Liver (tissue), 9 donors: ENCODE data around the gene IL13. TPM values are rescaled to one million over a fixed set of nuclear protein-coding genes. Genes with fewer than 3 reads are reported as not detected.

ENCODE experiments used
- DNase-seq: peaks from one replicate; pipeline ENCODE4 v3.0.0-alpha.2; 2017; ENCODE audit warnings: low spot score
- H3K27ac ChIP-seq, 2 donors: one replicate each; pipeline ENCODE4 v1.7.0; 2013; ENCODE audit warnings: inconsistent platforms in 2 of 2, low read length in 2 of 2, control low read depth in 1 of 2, low read depth in 1 of 2, mild to moderate bottlenecking in 1 of 2
- H3K27me3 ChIP-seq, 4 donors: one replicate each; pipeline versions ENCODE4 v1.6.1 to v1.7.0; 2013; ENCODE audit warnings: low read length in 3 of 4, inconsistent platforms in 1 of 4, mild to moderate bottlenecking in 1 of 4, moderate library complexity in 1 of 4; ENCODE audit not compliant: control insufficient read depth in 4 of 4, insufficient read depth in 4 of 4
- H3K36me3 ChIP-seq, 4 donors: one replicate each; pipeline versions ENCODE4 v1.6.1 to v1.7.0; 2013; ENCODE audit warnings: low read length in 3 of 4, mild to moderate bottlenecking in 3 of 4, low read depth in 1 of 4, moderate library complexity in 1 of 4; ENCODE audit not compliant: control insufficient read depth in 4 of 4, insufficient read depth in 3 of 4
- H3K4me1 ChIP-seq, 4 donors: one replicate each; pipeline versions ENCODE4 v1.6.1 to v1.7.0; 2013; ENCODE audit warnings: low read length in 3 of 4, mild to moderate bottlenecking in 3 of 4, moderate library complexity in 1 of 4; ENCODE audit not compliant: control insufficient read depth in 4 of 4, insufficient read depth in 4 of 4
- H3K4me3 ChIP-seq, 3 donors: one replicate each; pipeline versions ENCODE4 v1.6.1 to v1.7.0; 2013; ENCODE audit warnings: low read length in 3 of 3, control low read depth in 1 of 3, low read depth in 1 of 3, mild to moderate bottlenecking in 1 of 3
- H3K9ac ChIP-seq, 2 donors: one replicate each; pipeline ENCODE4 v1.7.0; 2013; ENCODE audit warnings: low read length in 2 of 2, mild to moderate bottlenecking in 2 of 2, moderate library complexity in 2 of 2, control low read depth in 1 of 2, low read depth in 1 of 2
- H3K9me3 ChIP-seq, 4 donors: one replicate each; pipeline versions ENCODE4 v1.6.1 to v1.7.0; 2013; ENCODE audit warnings: low read length in 3 of 4; ENCODE audit not compliant: control insufficient read depth in 4 of 4
- FOXA1 ChIP-seq: IDR thresholded peaks from 2 replicates; pipeline ENCODE4 v1.6.1; 2016; ENCODE audit warnings: antibody characterized with exemption
- FOXA2 ChIP-seq: IDR thresholded peaks from 2 replicates; pipeline ENCODE4 v1.6.1; 2016; ENCODE audit warnings: antibody characterized with exemption
- HNF4A ChIP-seq, 2 donors: conservative IDR thresholded peaks; 2 replicates each; pipeline ENCODE4 v1.6.1; 2016; ENCODE audit warnings: antibody characterized with exemption in 2 of 2, mild to moderate bottlenecking in 2 of 2
- HNF4G ChIP-seq: IDR thresholded peaks from 2 replicates; pipeline ENCODE4 v1.6.1; 2016; ENCODE audit warnings: antibody characterized with exemption
- JUND ChIP-seq, 2 donors: IDR thresholded peaks; 2 replicates each; pipeline ENCODE4 v1.6.1; 2016; ENCODE audit warnings: antibody characterized with exemption in 2 of 2
- MAX ChIP-seq: IDR thresholded peaks from 2 replicates; pipeline ENCODE4 v1.6.1; 2016; ENCODE audit warnings: antibody characterized with exemption
- NR2F2 ChIP-seq: IDR thresholded peaks from 2 replicates; pipeline ENCODE4 v1.6.1; 2016; ENCODE audit warnings: antibody characterized with exemption
- RAD21 ChIP-seq, 2 donors: IDR thresholded peaks; 2 replicates each; pipeline ENCODE4 v1.6.1; 2016; ENCODE audit warnings: antibody characterized with exemption in 2 of 2, mild to moderate bottlenecking in 2 of 2
- RXRA ChIP-seq, 2 donors: IDR thresholded peaks; 2 replicates each; pipeline ENCODE4 v1.6.1; 2017 to 2018; ENCODE audit warnings: antibody characterized with exemption in 2 of 2, mild to moderate bottlenecking in 1 of 2
- TAF1 ChIP-seq: conservative IDR thresholded peaks from 2 replicates; pipeline ENCODE4 v1.6.1; 2016; ENCODE audit warnings: antibody characterized with exemption, mild to moderate bottlenecking
- YY1 ChIP-seq: IDR thresholded peaks from 2 replicates; pipeline ENCODE4 v1.6.1; 2016; ENCODE audit warnings: antibody characterized with exemption, mild to moderate bottlenecking
- ZBTB33 ChIP-seq: IDR thresholded peaks from 2 replicates; pipeline ENCODE4 v1.6.1; 2016; ENCODE audit warnings: antibody characterized with exemption
- WGBS: extraction: QIAGEN DNeasy Blood & Tissue Kit; methylation state at CpG from one replicate; pipeline ENCODE4 v1.1.7; 2013; 5-methylcytosine and 5-hydroxymethylcytosine counted together
- polyA plus RNA-seq, 2 donors: library from polyadenylated mRNA; stranded (reverse) in 1 of 2; unstranded in 1 of 2; fragments of 200-250 nt in 1 of 2; fragments of >200 nt in 1 of 2; fragmentation: Nextera tagmentation in 1 of 2; extraction: Ambion mirVana in 1 of 2; gene quantifications; one replicate each; pipeline versions ENCODE4 v1.2.1 to v1.2.3, GENCODE V29; 2013 to 2015
- total RNA-seq, 2 donors: library from RNA; depleted of rRNA; stranded (reverse); fragments of >200 nt; gene quantifications; one replicate each; pipeline ENCODE4 v1.2.3, GENCODE V29; 2014
- TF ChIP-seq, protein P1 (sequence below): IDR thresholded peaks from 2 replicates; pipeline ENCODE4 v1.6.1; 2016; ENCODE audit warnings: antibody characterized with exemption
- TF ChIP-seq, protein P2 (sequence below): fragments of 150-350 bp; IDR thresholded peaks from 2 replicates; pipeline ENCODE4 v1.5.1; 2017; ENCODE audit warnings: improper control_type of control experiment, low read depth, low read length; ENCODE audit not compliant: missing input control
- TF ChIP-seq, protein P3 (sequence below): IDR thresholded peaks from 2 replicates; pipeline ENCODE4 v1.6.1; 2016; ENCODE audit warnings: antibody characterized with exemption, mild to moderate bottlenecking
- donor health status: healthy.
- donor health status: healthy.
- donor health status: healthy.
- donor health status: healthy.
- donor health status: healthy.

IL13 gene
- total and polyA plus RNA-seq, 4 donors = not detected

- no peak for TF ChIP-seq FOXA1
- no peak for TF ChIP-seq YY1
- TF ChIP-seq HNF4G = no peak
- TF ChIP-seq TAF1 = no peak
- no peak for TF ChIP-seq FOXA2
- TF ChIP-seq RXRA (IDR thresholded peaks at IDR 0.05) = no peak
- TF ChIP-seq MAX = no peak
- Histone ChIP-seq H3K9ac (no peak overlapping the region), H3K4me3 (no peak overlapping the region), H3K9me3 (no peaks in the 10 kb centered on the region), H3K36me3 (no peaks in the 10 kb centered on the region), H3K4me1 (no peaks in the 10 kb centered on the region), H3K27ac (no peak overlapping the region), H3K27me3 (no peaks in the 10 kb centered on the region)
- 65% methylated on average over 7 of the region's 7 CpGs for WGBS
- no peak for DNase-seq
Measured at GRCh38 chr5:132688536-132689339, 30.8 kb downstream of the IL13 start.

DNA sequence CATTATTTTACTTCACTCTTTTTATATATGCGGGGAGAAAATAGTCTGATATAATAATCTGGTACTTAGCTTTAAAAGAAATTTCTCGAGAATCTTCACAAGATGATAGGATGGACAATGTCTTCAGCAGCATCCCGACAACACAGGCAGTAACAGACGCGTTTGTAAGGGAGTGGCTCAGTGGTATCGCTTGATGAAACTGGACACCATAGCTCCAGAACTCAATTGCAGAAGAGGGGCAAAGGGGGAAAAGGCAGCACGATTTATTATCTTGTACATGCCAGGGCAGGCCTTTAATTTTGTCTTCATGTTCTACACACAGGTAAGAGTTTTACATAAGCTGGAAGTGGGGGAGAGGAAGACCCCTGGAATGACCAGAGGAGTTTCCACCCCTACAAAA, 31.5 kb downstream of the IL13 start:
- Histone ChIP-seq H3K4me1 (no peaks in the 10 kb centered on the region), H3K9me3 (no peaks in the 10 kb centered on the region), H3K27me3 (no peaks in the 10 kb centered on the region), H3K36me3 (no peaks in the 10 kb centered on the region), H3K4me3 (no peak overlapping the region), H3K27ac (no peak overlapping the region), H3K9ac (no peak overlapping the region)
- no peak for DNase-seq
- 92% methylated on average over 7 of the region's 7 CpGs for WGBS
- no peak for TF ChIP-seq HNF4G
- no peak for TF ChIP-seq NR2F2
- TF ChIP-seq, protein P1, sequence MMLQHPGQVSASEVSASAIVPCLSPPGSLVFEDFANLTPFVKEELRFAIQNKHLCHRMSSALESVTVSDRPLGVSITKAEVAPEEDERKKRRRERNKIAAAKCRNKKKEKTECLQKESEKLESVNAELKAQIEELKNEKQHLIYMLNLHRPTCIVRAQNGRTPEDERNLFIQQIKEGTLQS = no peak
- no peak for TF ChIP-seq TAF1
- TF ChIP-seq JUND (IDR thresholded peaks at IDR 0.05) = no peak
- no peak for TF ChIP-seq RXRA (IDR thresholded peaks at IDR 0.05)
- no peak for TF ChIP-seq RAD21 (IDR thresholded peaks at IDR 0.05)
- no peak for TF ChIP-seq ZBTB33
- TF ChIP-seq HNF4A (conservative IDR thresholded peaks at IDR 0.05) = no peak
- TF ChIP-seq, protein P2, sequence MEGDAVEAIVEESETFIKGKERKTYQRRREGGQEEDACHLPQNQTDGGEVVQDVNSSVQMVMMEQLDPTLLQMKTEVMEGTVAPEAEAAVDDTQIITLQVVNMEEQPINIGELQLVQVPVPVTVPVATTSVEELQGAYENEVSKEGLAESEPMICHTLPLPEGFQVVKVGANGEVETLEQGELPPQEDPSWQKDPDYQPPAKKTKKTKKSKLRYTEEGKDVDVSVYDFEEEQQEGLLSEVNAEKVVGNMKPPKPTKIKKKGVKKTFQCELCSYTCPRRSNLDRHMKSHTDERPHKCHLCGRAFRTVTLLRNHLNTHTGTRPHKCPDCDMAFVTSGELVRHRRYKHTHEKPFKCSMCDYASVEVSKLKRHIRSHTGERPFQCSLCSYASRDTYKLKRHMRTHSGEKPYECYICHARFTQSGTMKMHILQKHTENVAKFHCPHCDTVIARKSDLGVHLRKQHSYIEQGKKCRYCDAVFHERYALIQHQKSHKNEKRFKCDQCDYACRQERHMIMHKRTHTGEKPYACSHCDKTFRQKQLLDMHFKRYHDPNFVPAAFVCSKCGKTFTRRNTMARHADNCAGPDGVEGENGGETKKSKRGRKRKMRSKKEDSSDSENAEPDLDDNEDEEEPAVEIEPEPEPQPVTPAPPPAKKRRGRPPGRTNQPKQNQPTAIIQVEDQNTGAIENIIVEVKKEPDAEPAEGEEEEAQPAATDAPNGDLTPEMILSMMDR = no peak
- TF ChIP-seq, protein P3, sequence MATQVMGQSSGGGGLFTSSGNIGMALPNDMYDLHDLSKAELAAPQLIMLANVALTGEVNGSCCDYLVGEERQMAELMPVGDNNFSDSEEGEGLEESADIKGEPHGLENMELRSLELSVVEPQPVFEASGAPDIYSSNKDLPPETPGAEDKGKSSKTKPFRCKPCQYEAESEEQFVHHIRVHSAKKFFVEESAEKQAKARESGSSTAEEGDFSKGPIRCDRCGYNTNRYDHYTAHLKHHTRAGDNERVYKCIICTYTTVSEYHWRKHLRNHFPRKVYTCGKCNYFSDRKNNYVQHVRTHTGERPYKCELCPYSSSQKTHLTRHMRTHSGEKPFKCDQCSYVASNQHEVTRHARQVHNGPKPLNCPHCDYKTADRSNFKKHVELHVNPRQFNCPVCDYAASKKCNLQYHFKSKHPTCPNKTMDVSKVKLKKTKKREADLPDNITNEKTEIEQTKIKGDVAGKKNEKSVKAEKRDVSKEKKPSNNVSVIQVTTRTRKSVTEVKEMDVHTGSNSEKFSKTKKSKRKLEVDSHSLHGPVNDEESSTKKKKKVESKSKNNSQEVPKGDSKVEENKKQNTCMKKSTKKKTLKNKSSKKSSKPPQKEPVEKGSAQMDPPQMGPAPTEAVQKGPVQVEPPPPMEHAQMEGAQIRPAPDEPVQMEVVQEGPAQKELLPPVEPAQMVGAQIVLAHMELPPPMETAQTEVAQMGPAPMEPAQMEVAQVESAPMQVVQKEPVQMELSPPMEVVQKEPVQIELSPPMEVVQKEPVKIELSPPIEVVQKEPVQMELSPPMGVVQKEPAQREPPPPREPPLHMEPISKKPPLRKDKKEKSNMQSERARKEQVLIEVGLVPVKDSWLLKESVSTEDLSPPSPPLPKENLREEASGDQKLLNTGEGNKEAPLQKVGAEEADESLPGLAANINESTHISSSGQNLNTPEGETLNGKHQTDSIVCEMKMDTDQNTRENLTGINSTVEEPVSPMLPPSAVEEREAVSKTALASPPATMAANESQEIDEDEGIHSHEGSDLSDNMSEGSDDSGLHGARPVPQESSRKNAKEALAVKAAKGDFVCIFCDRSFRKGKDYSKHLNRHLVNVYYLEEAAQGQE = no peak
